M059J (cell line): Measurements from ENCODE around the gene MDN1. TPM values are rescaled to one million over a fixed set of nuclear protein-coding genes. Genes with fewer than 3 reads are reported as not detected.
"Not testable (repeated sequence)": the region's sequence is repeated elsewhere in the genome, so short reads cannot be mapped to it uniquely, and the experiment has no call there.

Source experiments
- DNase-seq: peaks from one replicate; pipeline ENCODE4 v3.0.0-alpha.2; 2012; ENCODE audit warnings: low read depth
- total RNA-seq: library from RNA; depleted of rRNA; stranded (reverse); fragments of >200 nt; shearing (Covaris generic); gene quantifications from 2 replicates; pipeline ENCODE4 v1.2.3, GENCODE V29; 2014; rRNA removed

The MDN1 gene
- total RNA-seq: 3.5 and 8.7 TPM in 2 replicates

GRCh38 chr6:89819336-89820130 lies at the start of gene MDN1:
MDN1 (minus strand) TSS chr6:89819794; CDS start chr6:89819607, 187 bp downstream.
- DNase-seq: peak; percentile 91

GRCh38 chr6:89866024-89866678 lies 46.6 kb upstream of the MDN1 start:
- no peak for DNase-seq

GRCh38 chr6:89862698-89863097 lies 43.1 kb upstream of the MDN1 start:
- DNase-seq: no peak

GRCh38 chr6:89862273-89862672 lies 42.7 kb upstream of the MDN1 start:
- no peak for DNase-seq

GRCh38 chr6:89859744-89860143 lies 40.1 kb upstream of the MDN1 start:
- DNase-seq: no peak

- no peak for DNase-seq
These were observed 38.4 kb upstream of the MDN1 start for GRCh38 chr6:89858041-89858440.

- no peak for DNase-seq
These were observed 33.5 kb upstream of the MDN1 start for GRCh38 chr6:89853068-89853467.

GRCh38 chr6:89847513-89847912 lies 27.9 kb upstream of the MDN1 start:
- not testable (repeated sequence) for DNase-seq

- DNase-seq: peak; percentile 45
These were observed 23.5 kb upstream of the MDN1 start for GRCh38 chr6:89843070-89843469.

GRCh38 chr6:89842228-89842627 lies 22.6 kb upstream of the MDN1 start:
- peak; percentile 25 for DNase-seq

- peak; percentile 5 for DNase-seq
These were observed 20.9 kb upstream of the MDN1 start for GRCh38 chr6:89840538-89840937.

GRCh38 chr6:89836639-89837222 lies 17.1 kb upstream of the MDN1 start:
- DNase-seq: no peak

- peak; percentile 27 for DNase-seq
These were observed 15.5 kb upstream of the MDN1 start for GRCh38 chr6:89834884-89835792.

- DNase-seq: peak; percentile 3
These were observed 10.7 kb upstream of the MDN1 start for GRCh38 chr6:89830170-89830809.

GRCh38 chr6:89829472-89830169 lies 10.0 kb upstream of the MDN1 start, which contains the start of gene CASP8AP2:
CASP8AP2 (plus strand) TSS chr6:89829880.
- peak; percentile 98 for DNase-seq

GRCh38 chr6:89828988-89829471 lies 9.4 kb upstream of the MDN1 start:
- no peak for DNase-seq

GRCh38 chr6:89828475-89828987 lies 8.9 kb upstream of the MDN1 start:
- not testable (repeated sequence) for DNase-seq

GRCh38 chr6:89826029-89826528 lies 6.5 kb upstream of the MDN1 start:
- peak; percentile 45 for DNase-seq

- DNase-seq: peak; percentile 27
These were observed 638 bp downstream of the MDN1 start for GRCh38 chr6:89818977-89819335.

- no peak for DNase-seq
These were observed 2.1 kb downstream of the MDN1 start for GRCh38 chr6:89817481-89817880.
